ENCODE results near the gene LSM8. TPM values are rescaled to one million over a fixed set of nuclear protein-coding genes. Genes with fewer than 3 reads are reported as not detected.

The LSM8 gene
- total and polyA plus RNA-seq, 3 donors from 2014 or later = 34.9 to 62.5 (median 37.6) TPM

DNA sequence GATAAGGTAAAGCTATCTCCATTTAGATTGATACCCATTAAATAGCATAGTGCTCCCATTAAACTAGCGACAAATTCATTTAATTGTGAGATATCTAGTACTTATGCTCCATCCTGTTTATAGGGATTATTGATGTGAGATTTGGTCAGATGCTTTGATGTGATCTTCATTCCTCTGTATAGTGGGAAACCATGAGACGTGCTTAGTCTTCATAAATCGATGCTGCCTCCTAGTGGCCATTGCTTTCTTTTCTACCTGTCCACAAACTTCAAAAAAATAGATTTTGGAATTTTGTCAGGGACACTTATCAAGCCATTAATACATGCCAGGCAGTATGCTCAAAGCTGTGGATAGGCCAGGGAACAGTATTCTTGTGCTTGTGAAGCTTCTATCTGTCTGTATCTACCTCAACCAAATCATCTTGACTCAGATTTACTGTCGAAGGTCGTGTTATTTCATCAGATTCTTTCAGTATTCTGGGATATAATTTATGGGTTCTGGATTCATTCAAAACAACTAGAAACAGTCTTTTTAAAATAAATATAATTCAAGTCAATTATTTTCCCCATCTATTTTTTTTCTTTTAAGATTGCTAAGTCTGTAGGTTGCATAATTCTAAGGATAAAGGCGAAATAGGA is 12.0 kb downstream of the LSM8 start:
- H3K36me3 ChIP-seq (ENCODE audit: low read depth, missing control alignments) = no peaks in the 10 kb centered on the region
- WGBS, 2 donors = 61 to 63% methylated on average over 6 of the region's 6 CpGs
- no peaks in the 10 kb centered on the region for H3K9me3 ChIP-seq
- H3K27ac ChIP-seq = no peak overlapping the region
- intact Hi-C loops (cut with DNase I; ENCODE audit: low total_unique reads) = no loop called here
- no peak overlapping the region for H3K4me3 ChIP-seq
- no peaks in the 10 kb centered on the region for H3K4me1 ChIP-seq
- no peaks in the 10 kb centered on the region for H3K27me3 ChIP-seq
- DNase-seq = peak; percentile 80
- TF ChIP-seq POLR2A (IDR thresholded peaks at IDR 0.05) (no peak), CTCF (IDR thresholded peaks at IDR 0.05) (peak; percentile 42 to 68 (median 46))

GRCh38 chr7:118202061-118202460 is 18.1 kb downstream of the LSM8 start:
- TF ChIP-seq CTCF (IDR thresholded peaks at IDR 0.05) = no peak
- TF ChIP-seq POLR2A (IDR thresholded peaks at IDR 0.05) = no peak
- no peak for DNase-seq
- 56 to 67% methylated on average over 2 of the region's 2 CpGs for WGBS, 2 donors
- Histone ChIP-seq H3K27ac (no peak overlapping the region), H3K9me3 (no peaks in the 10 kb centered on the region), H3K36me3 (ENCODE audit: low read depth, missing control alignments) (no peaks in the 10 kb centered on the region), H3K27me3 (no peaks in the 10 kb centered on the region), H3K4me3 (no peak overlapping the region), H3K4me1 (no peaks in the 10 kb centered on the region)
- intact Hi-C loops (cut with DNase I; ENCODE audit: low total_unique reads) = no loop called here

DNA sequence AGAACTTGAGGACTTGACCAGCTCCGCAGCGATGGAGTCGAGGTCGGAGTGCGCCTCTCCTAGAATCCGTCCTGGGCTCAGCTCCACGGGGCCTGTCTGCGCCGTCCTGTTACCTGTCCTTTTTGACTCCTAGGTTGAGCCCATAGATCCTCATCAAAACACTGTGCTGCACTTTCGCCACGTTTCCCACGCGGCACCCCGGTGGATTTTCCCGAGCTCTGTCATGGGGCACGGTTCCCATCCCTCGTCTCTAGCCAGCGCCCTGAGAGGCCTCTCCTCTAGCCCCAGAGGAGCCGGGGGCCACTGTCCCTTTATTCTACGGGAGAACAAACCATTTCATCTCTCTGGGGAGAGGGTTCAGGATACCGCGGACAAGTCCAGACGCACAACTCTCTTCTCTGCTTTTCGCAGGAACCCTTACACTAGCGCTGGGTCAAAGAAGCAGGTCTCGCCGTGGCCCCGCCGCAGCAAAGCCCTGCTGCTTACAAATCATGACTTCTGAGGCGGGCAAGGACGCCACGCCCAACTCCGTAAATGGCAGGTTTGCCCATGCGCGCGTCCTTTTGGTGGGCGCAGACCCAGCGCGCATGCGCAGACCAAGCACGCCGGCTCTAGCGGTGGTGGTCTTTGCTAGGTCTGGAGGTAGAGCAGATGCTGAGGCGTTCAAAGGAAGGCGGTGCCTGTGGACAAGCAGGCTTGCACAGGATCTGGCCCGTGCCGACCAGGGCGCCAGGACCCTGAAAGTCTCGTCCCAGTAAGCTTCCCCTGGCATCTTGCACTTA is 30.3 kb downstream of the LSM8 start:
- intact Hi-C loops (cut with DNase I; ENCODE audit: low total_unique reads) = no loop called here
- peak; percentile 89 for DNase-seq
- peak overlapping the region; percentile 51 to 61 for H3K4me3 ChIP-seq
- no peaks in the 10 kb centered on the region for H3K27me3 ChIP-seq
- 16 to 24% methylated on average over 28 to 49 of the region's 49 CpGs for WGBS, 2 donors
- H3K4me1 ChIP-seq = peaks cover 11% of the 10 kb centered on the region
- no peaks in the 10 kb centered on the region for H3K36me3 ChIP-seq (ENCODE audit: low read depth, missing control alignments)
- H3K9me3 ChIP-seq = no peaks in the 10 kb centered on the region
- TF ChIP-seq POLR2A (IDR thresholded peaks at IDR 0.05) (no peak), CTCF (IDR thresholded peaks at IDR 0.05) (no peak)
- peak overlapping the region; percentile 48 to 77 for H3K27ac ChIP-seq

- WGBS, 2 donors = 29 to 30% methylated on average over 3 of the region's 3 CpGs
- no peak for TF ChIP-seq CTCF (IDR thresholded peaks at IDR 0.05)
- TF ChIP-seq POLR2A (IDR thresholded peaks at IDR 0.05) = no peak
- intact Hi-C loops (cut with DNase I; ENCODE audit: low total_unique reads) = no loop called here
- H3K36me3 ChIP-seq (ENCODE audit: low read depth, missing control alignments) = no peaks in the 10 kb centered on the region
- H3K4me3 ChIP-seq = peak overlapping the region; percentile 51 to 61
- no peak for DNase-seq
- H3K9me3 ChIP-seq = no peaks in the 10 kb centered on the region
- H3K4me1 ChIP-seq = peaks cover 11% of the 10 kb centered on the region
- peak overlapping the region; percentile 48 to 77 for H3K27ac ChIP-seq
- no peaks in the 10 kb centered on the region for H3K27me3 ChIP-seq
Observed at GRCh38 chr7:118214833-118215182, 30.8 kb downstream of the LSM8 start.

All from testis (tissue), 3 donors.